Kidney tubule cell (primary cell): Measurements from ENCODE around the gene GNG7.

Experiments
- DNase-seq: peaks from one replicate; pipeline ENCODE4 v3.0.0-alpha.2; 2018; ENCODE audit warnings: low spot score

Gene GNG7

DNA sequence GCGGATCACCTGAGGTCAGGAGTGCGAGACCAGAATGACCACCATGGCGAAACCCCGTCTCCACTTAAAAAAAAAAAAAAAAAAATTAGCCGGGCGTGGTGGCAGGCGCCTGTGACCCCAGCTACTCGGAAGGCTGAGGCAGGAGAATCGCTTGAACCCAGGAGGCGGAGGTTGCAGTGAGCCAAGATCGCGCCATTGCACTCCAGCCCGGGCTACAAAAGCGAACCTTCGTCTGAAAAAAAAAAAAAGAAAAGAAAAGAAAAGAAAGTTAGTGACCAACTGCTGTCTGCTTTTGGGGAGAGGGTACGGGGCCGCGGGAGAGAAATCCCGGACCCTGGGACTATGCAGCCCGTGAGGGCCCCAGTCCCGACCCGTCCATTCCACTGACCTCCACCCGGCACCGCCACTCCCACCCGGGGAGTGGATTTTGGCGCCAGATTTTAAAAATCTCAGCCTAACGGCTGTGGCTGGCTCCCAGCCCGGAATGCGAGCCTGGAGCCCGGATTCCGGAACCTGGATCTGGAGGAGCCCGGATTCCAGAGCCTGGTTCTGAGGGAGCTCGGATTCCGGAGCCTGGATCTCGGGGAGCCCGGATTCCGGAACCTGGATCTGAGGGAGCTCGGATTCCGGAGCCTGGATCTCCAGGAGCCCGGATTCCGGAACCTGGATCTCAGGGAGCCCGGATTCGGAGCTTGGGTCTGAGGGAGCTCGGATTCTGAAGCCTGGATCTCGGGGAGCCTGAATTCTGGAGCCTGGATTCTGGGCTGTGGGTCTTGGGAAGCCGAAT is 239.7 kb downstream of the GNG7 start:
- peak; percentile 91 for DNase-seq

DNA sequence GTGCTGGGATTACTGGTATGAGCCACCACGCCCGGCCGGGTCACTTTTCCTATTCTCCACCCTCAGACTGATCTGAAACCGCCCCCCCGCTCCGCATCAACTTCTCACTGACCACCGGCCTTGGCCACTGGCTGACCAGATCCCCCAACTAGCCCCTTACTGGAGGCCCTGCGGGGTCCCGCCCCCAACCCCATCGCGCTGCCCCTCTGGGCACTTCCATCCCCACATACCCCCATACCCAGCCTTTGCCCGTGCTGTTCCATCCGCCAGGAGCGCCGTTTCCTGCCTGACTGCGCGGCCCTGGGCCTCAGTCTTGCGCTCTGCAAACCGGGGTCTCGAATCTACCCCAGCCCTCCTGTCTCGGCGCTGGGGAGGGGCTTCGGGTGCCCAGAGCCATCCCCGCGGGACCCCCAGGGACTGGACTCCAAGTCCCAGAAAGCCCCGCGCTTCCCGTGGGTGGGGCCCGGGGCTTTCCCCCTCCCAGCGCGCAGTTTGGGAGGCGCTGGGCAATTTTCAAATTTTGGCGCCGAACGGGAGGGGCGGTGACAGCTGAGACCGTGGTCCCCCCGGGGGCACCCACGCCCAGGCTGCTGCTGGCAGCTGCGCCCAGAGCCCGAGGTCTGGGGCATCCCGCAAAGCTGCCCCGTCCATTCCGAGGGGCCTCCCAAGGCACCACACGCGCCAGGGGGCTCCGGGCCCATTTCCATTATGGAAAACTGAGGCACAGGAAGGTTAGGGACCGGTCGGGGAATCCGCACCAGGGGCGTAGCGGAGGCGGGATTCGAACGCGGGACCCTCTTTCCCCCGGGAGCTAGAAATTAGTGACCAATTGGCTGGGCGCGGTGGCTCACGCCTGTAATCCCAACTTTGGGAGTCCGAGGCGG is 240.5 kb downstream of the GNG7 start:
- DNase-seq: peak; percentile 74
